Measurements from ENCODE around the gene RAB25. TPM values are rescaled to one million over a fixed set of nuclear protein-coding genes. Genes with fewer than 3 reads are reported as not detected.

The RAB25 gene
- total and polyA plus RNA-seq, 2 of the 13 experiments (the other 11 are each of a cell fraction or from before 2014, with no cell fraction given), result 0.20 to 0.22 TPM

DNA sequence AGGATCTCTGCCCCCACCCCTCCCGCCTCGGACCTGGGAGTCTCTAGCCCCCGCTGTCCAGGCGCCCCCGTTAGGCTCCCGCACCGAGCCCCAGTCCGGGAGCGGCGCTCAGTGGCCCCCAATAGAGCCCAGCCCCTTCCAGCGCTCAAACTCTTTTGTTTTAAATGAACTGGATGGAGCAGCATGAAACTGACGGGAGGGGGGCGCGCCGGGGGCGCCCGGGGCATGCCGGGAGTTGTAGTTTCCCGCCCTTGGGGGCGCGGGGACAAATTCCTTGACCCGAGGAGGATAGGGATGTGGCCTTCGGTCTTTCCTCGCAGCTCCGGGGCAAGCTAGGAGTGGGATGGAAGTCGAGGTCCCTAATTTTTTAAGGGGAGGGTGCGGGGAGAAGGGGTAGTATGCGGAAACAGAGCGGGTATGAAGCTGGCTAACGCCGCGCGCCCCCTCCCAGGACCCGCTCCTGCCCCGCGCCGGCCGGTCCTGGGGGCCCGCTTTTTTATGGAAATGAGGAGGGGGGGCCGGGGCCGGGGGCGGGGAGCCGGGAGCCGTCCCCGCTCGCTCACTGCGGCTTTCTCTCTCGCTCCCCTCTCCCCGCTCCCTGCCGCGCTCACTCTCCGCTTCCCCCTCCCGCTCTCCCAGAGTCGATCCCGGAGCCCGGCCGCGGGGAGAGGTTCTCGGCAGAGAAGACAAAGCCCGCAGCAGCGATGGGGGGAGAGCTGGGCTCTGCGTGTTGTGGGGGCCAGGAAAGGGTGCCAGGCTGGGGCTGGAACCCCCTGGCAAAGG, 21.5 kb downstream of the RAB25 start, which contains the start of gene MEX3A (continued):
- TF ChIP-seq ZMYM2 (CRISPR knock-in tag; IDR thresholded peaks at IDR 0.05), result no peak
- TF ChIP-seq REL (CRISPR knock-in tag; conservative IDR thresholded peaks at IDR 0.05), result no peak; the same call in 1 of the 2 replicates
- TF ChIP-seq EEA1 (CRISPR knock-in tag; IDR thresholded peaks at IDR 0.05; ENCODE audit: borderline replicate concordance), result no peak
- TF ChIP-seq ZNF589 (CRISPR knock-in tag; conservative IDR thresholded peaks at IDR 0.05), result no peak
- TF ChIP-seq RARA (CRISPR knock-in tag; IDR thresholded peaks at IDR 0.05), result no peak
- TF ChIP-seq ZNF672 (CRISPR knock-in tag; IDR thresholded peaks at IDR 0.05), result no peak
- no peak for TF ChIP-seq HNRNPL (IDR thresholded peaks at IDR 0.05; ENCODE audit: low read depth, low read length)
- no peak for TF ChIP-seq ZNF232 (CRISPR knock-in tag; IDR thresholded peaks at IDR 0.05; ENCODE audit: borderline replicate concordance)
- no peak for TF ChIP-seq SP5 (CRISPR knock-in tag; IDR thresholded peaks at IDR 0.05; ENCODE audit: borderline replicate concordance, low read depth)
- TF ChIP-seq, protein P1, sequence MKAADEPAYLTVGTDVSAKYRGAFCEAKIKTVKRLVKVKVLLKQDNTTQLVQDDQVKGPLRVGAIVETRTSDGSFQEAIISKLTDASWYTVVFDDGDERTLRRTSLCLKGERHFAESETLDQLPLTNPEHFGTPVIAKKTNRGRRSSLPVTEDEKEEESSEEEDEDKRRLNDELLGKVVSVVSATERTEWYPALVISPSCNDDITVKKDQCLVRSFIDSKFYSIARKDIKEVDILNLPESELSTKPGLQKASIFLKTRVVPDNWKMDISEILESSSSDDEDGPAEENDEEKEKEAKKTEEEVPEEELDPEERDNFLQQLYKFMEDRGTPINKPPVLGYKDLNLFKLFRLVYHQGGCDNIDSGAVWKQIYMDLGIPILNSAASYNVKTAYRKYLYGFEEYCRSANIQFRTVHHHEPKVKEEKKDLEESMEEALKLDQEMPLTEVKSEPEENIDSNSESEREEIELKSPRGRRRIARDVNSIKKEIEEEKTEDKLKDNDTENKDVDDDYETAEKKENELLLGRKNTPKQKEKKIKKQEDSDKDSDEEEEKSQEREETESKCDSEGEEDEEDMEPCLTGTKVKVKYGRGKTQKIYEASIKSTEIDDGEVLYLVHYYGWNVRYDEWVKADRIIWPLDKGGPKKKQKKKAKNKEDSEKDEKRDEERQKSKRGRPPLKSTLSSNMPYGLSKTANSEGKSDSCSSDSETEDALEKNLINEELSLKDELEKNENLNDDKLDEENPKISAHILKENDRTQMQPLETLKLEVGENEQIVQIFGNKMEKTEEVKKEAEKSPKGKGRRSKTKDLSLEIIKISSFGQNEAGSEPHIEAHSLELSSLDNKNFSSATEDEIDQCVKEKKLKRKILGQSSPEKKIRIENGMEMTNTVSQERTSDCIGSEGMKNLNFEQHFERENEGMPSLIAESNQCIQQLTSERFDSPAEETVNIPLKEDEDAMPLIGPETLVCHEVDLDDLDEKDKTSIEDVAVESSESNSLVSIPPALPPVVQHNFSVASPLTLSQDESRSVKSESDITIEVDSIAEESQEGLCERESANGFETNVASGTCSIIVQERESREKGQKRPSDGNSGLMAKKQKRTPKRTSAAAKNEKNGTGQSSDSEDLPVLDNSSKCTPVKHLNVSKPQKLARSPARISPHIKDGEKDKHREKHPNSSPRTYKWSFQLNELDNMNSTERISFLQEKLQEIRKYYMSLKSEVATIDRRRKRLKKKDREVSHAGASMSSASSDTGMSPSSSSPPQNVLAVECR (CRISPR knock-in tag; IDR thresholded peaks at IDR 0.05; ENCODE audit: borderline replicate concordance), result peak; percentile 50
- TF ChIP-seq ZNF136 (CRISPR knock-in tag; IDR thresholded peaks at IDR 0.05; ENCODE audit: low read depth), result 0 out of 2 replicates have a peak, but pooled peaks have one; percentile 54
- TF ChIP-seq NFE2L1 (CRISPR knock-in tag; IDR thresholded peaks at IDR 0.05; ENCODE audit: borderline replicate concordance), result no peak
- no peak for TF ChIP-seq NRL (CRISPR knock-in tag; IDR thresholded peaks at IDR 0.05; ENCODE audit: borderline replicate concordance)
- no peak for TF ChIP-seq ZNF678 (CRISPR knock-in tag; IDR thresholded peaks at IDR 0.05)
- no peak for TF ChIP-seq SP1 (IDR thresholded peaks at IDR 0.05)
- TF ChIP-seq SP1 (CRISPR knock-in tag; IDR thresholded peaks at IDR 0.05), result no peak
- TF ChIP-seq, protein P2, sequence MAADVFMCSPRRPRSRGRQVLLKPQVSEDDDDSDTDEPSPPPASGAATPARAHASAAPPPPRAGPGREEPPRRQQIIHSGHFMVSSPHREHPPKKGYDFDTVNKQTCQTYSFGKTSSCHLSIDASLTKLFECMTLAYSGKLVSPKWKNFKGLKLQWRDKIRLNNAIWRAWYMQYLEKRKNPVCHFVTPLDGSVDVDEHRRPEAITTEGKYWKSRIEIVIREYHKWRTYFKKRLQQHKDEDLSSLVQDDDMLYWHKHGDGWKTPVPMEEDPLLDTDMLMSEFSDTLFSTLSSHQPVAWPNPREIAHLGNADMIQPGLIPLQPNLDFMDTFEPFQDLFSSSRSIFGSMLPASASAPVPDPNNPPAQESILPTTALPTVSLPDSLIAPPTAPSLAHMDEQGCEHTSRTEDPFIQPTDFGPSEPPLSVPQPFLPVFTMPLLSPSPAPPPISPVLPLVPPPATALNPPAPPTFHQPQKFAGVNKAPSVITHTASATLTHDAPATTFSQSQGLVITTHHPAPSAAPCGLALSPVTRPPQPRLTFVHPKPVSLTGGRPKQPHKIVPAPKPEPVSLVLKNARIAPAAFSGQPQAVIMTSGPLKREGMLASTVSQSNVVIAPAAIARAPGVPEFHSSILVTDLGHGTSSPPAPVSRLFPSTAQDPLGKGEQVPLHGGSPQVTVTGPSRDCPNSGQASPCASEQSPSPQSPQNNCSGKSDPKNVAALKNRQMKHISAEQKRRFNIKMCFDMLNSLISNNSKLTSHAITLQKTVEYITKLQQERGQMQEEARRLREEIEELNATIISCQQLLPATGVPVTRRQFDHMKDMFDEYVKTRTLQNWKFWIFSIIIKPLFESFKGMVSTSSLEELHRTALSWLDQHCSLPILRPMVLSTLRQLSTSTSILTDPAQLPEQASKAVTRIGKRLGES (CRISPR knock-in tag; IDR thresholded peaks at IDR 0.05; ENCODE audit: borderline replicate concordance), result no peak
- no peak for TF ChIP-seq ZNF629 (CRISPR knock-in tag; conservative IDR thresholded peaks at IDR 0.05)
- peak; percentile 73 for TF ChIP-seq PHF21A (CRISPR knock-in tag; IDR thresholded peaks at IDR 0.05)
- TF ChIP-seq, protein P3, sequence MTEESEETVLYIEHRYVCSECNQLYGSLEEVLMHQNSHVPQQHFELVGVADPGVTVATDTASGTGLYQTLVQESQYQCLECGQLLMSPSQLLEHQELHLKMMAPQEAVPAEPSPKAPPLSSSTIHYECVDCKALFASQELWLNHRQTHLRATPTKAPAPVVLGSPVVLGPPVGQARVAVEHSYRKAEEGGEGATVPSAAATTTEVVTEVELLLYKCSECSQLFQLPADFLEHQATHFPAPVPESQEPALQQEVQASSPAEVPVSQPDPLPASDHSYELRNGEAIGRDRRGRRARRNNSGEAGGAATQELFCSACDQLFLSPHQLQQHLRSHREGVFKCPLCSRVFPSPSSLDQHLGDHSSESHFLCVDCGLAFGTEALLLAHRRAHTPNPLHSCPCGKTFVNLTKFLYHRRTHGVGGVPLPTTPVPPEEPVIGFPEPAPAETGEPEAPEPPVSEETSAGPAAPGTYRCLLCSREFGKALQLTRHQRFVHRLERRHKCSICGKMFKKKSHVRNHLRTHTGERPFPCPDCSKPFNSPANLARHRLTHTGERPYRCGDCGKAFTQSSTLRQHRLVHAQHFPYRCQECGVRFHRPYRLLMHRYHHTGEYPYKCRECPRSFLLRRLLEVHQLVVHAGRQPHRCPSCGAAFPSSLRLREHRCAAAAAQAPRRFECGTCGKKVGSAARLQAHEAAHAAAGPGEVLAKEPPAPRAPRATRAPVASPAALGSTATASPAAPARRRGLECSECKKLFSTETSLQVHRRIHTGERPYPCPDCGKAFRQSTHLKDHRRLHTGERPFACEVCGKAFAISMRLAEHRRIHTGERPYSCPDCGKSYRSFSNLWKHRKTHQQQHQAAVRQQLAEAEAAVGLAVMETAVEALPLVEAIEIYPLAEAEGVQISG (CRISPR knock-in tag; IDR thresholded peaks at IDR 0.05), result peak; percentile 84
- TF ChIP-seq FOXM1 (CRISPR knock-in tag; IDR thresholded peaks at IDR 0.05), result no peak
